Right lobe of liver (tissue), 6 donors: ENCODE results near the gene FAM3B. TPM values are rescaled to one million over a fixed set of nuclear protein-coding genes. Genes with fewer than 3 reads are reported as not detected.

Experiments
- ATAC-seq, 4 donors: fragments of 200-7000 bp; cut with Tn5 transposase; one replicate each; pipeline ENCODE4 v1.9.1; 2020; ENCODE audit warnings: mild to moderate bottlenecking in 4 of 4, moderate library complexity in 4 of 4
- DNase-seq, 3 donors: peaks; one replicate each; pipeline ENCODE4 v3.0.0-alpha.2; 2020
- H3K27ac ChIP-seq, 3 donors: fragments of 200-600 bp; one replicate each; pipeline ENCODE4 v1.8.0; 2022
- H3K27me3 ChIP-seq, 2 donors: fragments of 200-600 bp; one replicate each; pipeline ENCODE4 v1.8.0; 2022
- H3K36me3 ChIP-seq, 4 donors: fragments of 200-600 bp; sonication (generic) in 1 of 4; one replicate each; pipeline versions ENCODE4 v1.5.1 to v1.8.0; 2017 to 2022; ENCODE audit warnings: control low read depth in 1 of 4
- H3K4me1 ChIP-seq, 4 donors: fragments of 200-600 bp; sonication (generic) in 1 of 4; one replicate each; pipeline versions ENCODE4 v1.5.1 to v1.8.0; 2017 to 2022; ENCODE audit warnings: control low read depth in 1 of 4
- H3K4me3 ChIP-seq, 3 donors: fragments of 200-600 bp; one replicate each; pipeline ENCODE4 v1.8.0; 2022
- H3K9me3 ChIP-seq, 4 donors: fragments of 200-600 bp; sonication (generic) in 1 of 4; one replicate each; pipeline versions ENCODE4 v1.5.1 to v1.8.0; 2017 to 2022; ENCODE audit warnings: control low read depth in 1 of 4
- CTCF ChIP-seq, 4 donors: fragments of 200-600 bp in 3 of 4; fragments of 450-650 bp in 1 of 4; IDR thresholded peaks; one replicate each; pipeline versions ENCODE4 v1.5.1 to v1.8.0; 2016 to 2022; ENCODE audit warnings: antibody characterized with exemption in 4 of 4, mild to moderate bottlenecking in 2 of 4
- POLR2A ChIP-seq: fragments of 450-650 bp; IDR thresholded peaks from one replicate; pipeline ENCODE4 v1.6.1; 2017; ENCODE audit warnings: antibody characterized with exemption, mild to moderate bottlenecking
- whole genome bisulfite sequencing: methylation state at CpG from one replicate; pipeline ENCODE4 v1.1.6; 2018; ENCODE audit warnings: low coverage, low lambda C conversion rate; ENCODE audit not compliant: insufficient coverage; ENCODE audit errors: missing lambda C conversion rate; 5-methylcytosine and 5-hydroxymethylcytosine counted together
- intact Hi-C, 2 donors: fragments of 100-400 bp; cut with DNase I; formaldehyde crosslinking; loops; one replicate each; pipeline versions ENCODE4 v1.11.2 to v1.14.1; 2022
- long read RNA-seq: library from polyadenylated mRNA; unstranded; transcript quantifications from one replicate; pipeline ENCODE4 v2.0.0, GENCODE V29; 2019
- total RNA-seq, 6 experiments: library from RNA; depleted of rRNA in 2 of 6; stranded (reverse); fragments of >200 nt in 2 of 6; fragmentation: NEBNext Ultra II Directional in 3 of 6; extraction: Animal tissue kit (Norgen Biotek cat#: 25700) in 3 of 6; gene quantifications; one replicate each; pipeline versions ENCODE4 v1.1.0 to v1.2.4, GENCODE V29; 2016 to 2023
- donor health status: DM: no; HTN: yes; CAD: no.
- donor health status: DM: no; HTN: no; CAD: no.
- donor health status: DM: no; HTN: no; CAD: no.
- donor health status: DM: no; HTN: yes; CAD: no.
- donor health status: DM: no; HTN: yes; CAD: no.

Gene FAM3B
- under 1 TPM in 4 of 6 experiments, not detected in 2; 0.49 to 0.95 (median 0.76) TPM for total RNA-seq
- long read RNA-seq, partial matches to known transcripts = 0 of 1 reads
- long read RNA-seq, other reads (novel, unspliced or antisense) = 0 of 1 reads

GRCh38 chr21:41316200-41317062, at the start of gene FAM3B:
FAM3B (plus strand) TSS chr21:41316801; CDS start chr21:41316880, 79 bp downstream.
- Histone ChIP-seq H3K4me1 (peaks cover 0 to 8% (median 0%) of the 10 kb centered on the region in 4 donors), H3K27ac (no peak within 1 kb of the TSS), H3K4me3 (peak within 1 kb of the TSS in 1 of 3 donors; percentile 32), H3K9me3 (no peaks in the 10 kb centered on the region), H3K27me3 (peaks cover 0 to 13% of the 10 kb centered on the region in 2 donors), H3K36me3 (no peaks in the 10 kb centered on the region)
- DNase-seq (no peak), ATAC-seq (peak; percentile 34 to 42 (median 39))
- no peak for TF ChIP-seq CTCF (IDR thresholded peaks at IDR 0.05)
- TF ChIP-seq POLR2A = no peak
- intact Hi-C loops = no loop called here
- WGBS = 19% methylated on average over 3 of the region's 55 CpGs

GRCh38 chr21:41267346-41267745, 49.3 kb upstream of the FAM3B start:
- intact Hi-C loops = no loop called here
- DNase-seq (no peak), ATAC-seq (no peak)
- H3K4me1 ChIP-seq = no peaks in the 10 kb centered on the region
- no peaks in the 10 kb centered on the region for H3K27me3 ChIP-seq
- no peaks in the 10 kb centered on the region for H3K9me3 ChIP-seq
- no peaks in the 10 kb centered on the region for H3K36me3 ChIP-seq
- TF ChIP-seq POLR2A (no peak), CTCF (IDR thresholded peaks at IDR 0.05) (no peak)
- no peak overlapping the region for H3K27ac ChIP-seq
- WGBS = 90% methylated on average over 2 of the region's 2 CpGs
- no peak overlapping the region for H3K4me3 ChIP-seq

- intact Hi-C loops = no loop called here
- H3K27me3 ChIP-seq = no peaks in the 10 kb centered on the region
Observed at GRCh38 chr21:41269535-41269934, 47.1 kb upstream of the FAM3B start.

GRCh38 chr21:41277196-41277595, 39.4 kb upstream of the FAM3B start:
- WGBS = 63% methylated on average over 12 of the region's 12 CpGs

More at GRCh38 chr21:41269535-41269934, 47.1 kb upstream of the FAM3B start:
- Histone ChIP-seq H3K27ac (no peak overlapping the region), H3K36me3 (no peaks in the 10 kb centered on the region), H3K9me3 (no peaks in the 10 kb centered on the region), H3K4me1 (no peaks in the 10 kb centered on the region), H3K4me3 (no peak overlapping the region)
- TF ChIP-seq CTCF (IDR thresholded peaks at IDR 0.05) (no peak), POLR2A (no peak)
- 13% methylated on average over 1 of the region's 1 CpG for WGBS
- DNase-seq (no peak), ATAC-seq (no peak)

More at GRCh38 chr21:41277196-41277595, 39.4 kb upstream of the FAM3B start:
- no peaks in the 10 kb centered on the region for H3K9me3 ChIP-seq
- H3K36me3 ChIP-seq = no peaks in the 10 kb centered on the region
- ATAC-seq = no peak
- no peaks in the 10 kb centered on the region for H3K4me1 ChIP-seq
- H3K27ac ChIP-seq = no peak overlapping the region
- no peak for DNase-seq
- no peak overlapping the region for H3K4me3 ChIP-seq
- intact Hi-C loops = no loop called here
- no peaks in the 10 kb centered on the region for H3K27me3 ChIP-seq
- TF ChIP-seq POLR2A (no peak), CTCF (IDR thresholded peaks at IDR 0.05) (no peak)
